SHP77 treated with DMSO at 0.1 percent for 48 hours (cell line): Measurements from ENCODE around the gene PTPN4.
"Not testable (repeated sequence)": the region's sequence is repeated elsewhere in the genome, so short reads cannot be mapped to it uniquely, and the experiment has no call there.

ENCODE experiments used
- DNase-seq: peaks from one replicate; lab custom pipeline; 2025; lab: John Stamatoyannopoulos, UW

PTPN4 gene

DNA sequence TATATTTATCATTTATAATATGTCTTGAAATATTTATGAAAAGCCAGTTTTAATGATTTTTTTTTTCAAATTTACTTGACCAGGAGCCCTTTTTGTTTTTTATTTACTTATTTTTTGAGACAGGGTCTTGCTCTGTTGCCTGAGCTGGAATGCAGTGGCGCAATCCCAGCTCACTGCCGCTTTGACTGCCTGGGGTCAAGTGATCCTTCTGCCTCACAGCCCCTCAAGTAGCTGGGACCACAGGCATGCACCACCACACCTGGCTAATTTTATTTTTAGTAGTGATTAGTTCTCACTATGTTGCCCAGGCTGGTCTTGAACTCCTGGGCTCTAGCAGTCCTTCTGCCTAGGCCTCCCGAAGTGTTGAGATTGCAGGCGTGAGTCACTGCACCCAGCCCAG is 258.8 kb downstream of the PTPN4 start:
- DNase-seq = no peak

DNA sequence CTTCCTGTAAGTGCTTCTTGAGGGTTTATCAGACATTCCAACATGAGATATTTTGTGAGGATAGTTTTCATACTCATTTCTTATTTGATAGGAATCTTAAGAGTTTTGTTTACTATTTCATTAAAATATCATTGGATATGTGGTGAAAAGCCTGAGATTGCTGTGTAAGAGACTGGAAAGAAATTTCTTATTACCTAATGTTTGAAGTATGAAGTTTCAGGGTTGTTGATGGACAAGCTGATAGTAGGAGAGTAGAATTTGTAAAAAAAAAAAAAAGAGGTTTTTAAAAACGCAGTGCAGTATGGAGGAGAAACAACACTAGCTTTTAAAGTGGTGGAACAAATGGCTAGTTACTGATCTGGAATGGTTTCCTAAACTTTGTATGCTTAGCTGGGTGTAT is 260.8 kb downstream of the PTPN4 start:
- DNase-seq = no peak

GRCh38 chr2:120022505-120022904 is 262.8 kb downstream of the PTPN4 start:
- DNase-seq = not testable (repeated sequence)

- no peak for DNase-seq
Observed at GRCh38 chr2:120026890-120027289, 267.2 kb downstream of the PTPN4 start.

DNA sequence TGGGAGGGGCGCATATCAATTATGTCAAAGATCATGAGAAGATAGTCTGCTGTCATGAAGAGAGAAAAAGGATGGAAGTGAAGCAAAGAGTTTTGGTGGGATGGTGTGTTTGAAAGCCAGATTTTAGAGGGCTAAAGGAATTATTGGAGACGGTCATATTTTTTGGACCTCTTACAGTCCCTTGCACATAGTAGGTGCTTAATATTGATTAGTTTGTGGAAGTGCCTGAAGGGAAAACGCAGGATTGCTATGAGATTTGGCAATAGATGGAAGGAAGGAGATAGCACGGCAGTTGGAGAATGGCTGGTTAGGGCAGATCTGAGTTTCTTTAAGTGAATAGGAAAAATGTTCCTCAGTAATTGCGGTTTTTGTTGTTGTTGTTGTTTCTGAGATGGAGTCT is 269.1 kb downstream of the PTPN4 start:
- no peak for DNase-seq

GRCh38 chr2:120029672-120030640 is 270.2 kb downstream of the PTPN4 start:
- no peak for DNase-seq

DNA sequence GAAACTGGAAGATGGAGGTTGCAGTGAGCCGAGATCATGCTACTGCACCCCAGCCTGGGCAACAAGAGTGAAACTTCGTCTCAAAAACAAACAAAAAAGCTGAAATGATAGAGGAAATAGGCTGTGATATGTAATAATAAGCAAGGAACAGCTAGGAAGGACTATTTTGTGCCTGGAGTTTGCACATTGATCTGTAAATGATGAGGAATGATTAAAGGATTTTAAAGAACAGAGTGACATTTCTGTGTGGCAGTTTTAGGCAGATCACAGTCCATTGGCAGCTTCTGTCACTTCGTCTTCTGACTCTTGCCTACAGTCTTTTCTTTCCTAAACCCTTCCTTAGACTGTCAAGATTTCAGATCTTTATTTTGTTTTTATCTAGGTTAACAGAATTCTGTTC is 272.6 kb downstream of the PTPN4 start:
- no peak for DNase-seq
